ENCODE measurements around the gene TMEM178A. TPM values are rescaled to one million over a fixed set of nuclear protein-coding genes. Genes with fewer than 3 reads are reported as not detected.
"Not testable (repeated sequence)": the region's sequence is repeated elsewhere in the genome, so short reads cannot be mapped to it uniquely, and the experiment has no call there.

The TMEM178A gene
- total and polyA plus RNA-seq, 7 donors = 0.10 to 1.6 (median 0.46) TPM

- no peak overlapping the region for H3K4me3 ChIP-seq
- H3K36me3 ChIP-seq (ENCODE audit: insufficient read depth in 1 of 2, low read depth in 1 of 2) = no peaks in the 10 kb centered on the region
- intact Hi-C loops (cut with DNase I) = no loop called here
- H3K4me1 ChIP-seq = no peaks in the 10 kb centered on the region
- no peak for ATAC-seq
- no peaks in the 10 kb centered on the region for H3K9me3 ChIP-seq
- no peak for TF ChIP-seq CTCF (IDR thresholded peaks at IDR 0.05)
- 96 to 100% (median 97%) methylated on average over 3 of the region's 3 CpGs for WGBS, 3 donors
- H3K27ac ChIP-seq = no peak overlapping the region
- no peaks in the 10 kb centered on the region for H3K27me3 ChIP-seq (ENCODE audit: insufficient read depth in 3 of 3, low read length in 2 of 3)
- no peak for DNase-seq
These were observed 15.2 kb upstream of the TMEM178A start for GRCh38 chr2:39650468-39650867.

GRCh38 chr2:39656215-39656614, 9.5 kb upstream of the TMEM178A start:
- 89 to 94% (median 94%) methylated on average over 2 of the region's 2 CpGs for WGBS, 3 donors
- H3K4me1 ChIP-seq; DNase-seq; H3K27me3 ChIP-seq (ENCODE audit: insufficient read depth in 3 of 3, low read length in 2 of 3); ATAC-seq; H3K27ac ChIP-seq; H3K36me3 ChIP-seq (ENCODE audit: insufficient read depth in 1 of 2, low read depth in 1 of 2); intact Hi-C loops (cut with DNase I); H3K4me3 ChIP-seq; H3K9me3 ChIP-seq: not testable (repeated sequence)

- ATAC-seq = no peak
- WGBS, 3 donors = 24 to 36% (median 28%) methylated on average over 7 of the region's 7 CpGs
- Histone ChIP-seq H3K4me3 (no peak overlapping the region), H3K27me3 (ENCODE audit: insufficient read depth in 3 of 3, low read length in 2 of 3) (no peaks in the 10 kb centered on the region), H3K36me3 (ENCODE audit: insufficient read depth in 1 of 2, low read depth in 1 of 2) (no peaks in the 10 kb centered on the region), H3K9me3 (no peaks in the 10 kb centered on the region), H3K4me1 (no peaks in the 10 kb centered on the region), H3K27ac (no peak overlapping the region)
- intact Hi-C loops (cut with DNase I) = no loop called here
- DNase-seq = no peak
- TF ChIP-seq CTCF (IDR thresholded peaks at IDR 0.05) = no peak
These were observed 8.3 kb upstream of the TMEM178A start for GRCh38 chr2:39657287-39657937.

- 94 to 97% (median 94%) methylated on average over 2 of the region's 2 CpGs for WGBS, 3 donors
- DNase-seq = no peak
- no peaks in the 10 kb centered on the region for H3K27me3 ChIP-seq (ENCODE audit: insufficient read depth in 3 of 3, low read length in 2 of 3)
- no peak overlapping the region for H3K4me3 ChIP-seq
- ATAC-seq = no peak
- H3K4me1 ChIP-seq = no peaks in the 10 kb centered on the region
- intact Hi-C loops (cut with DNase I) = no loop called here
- no peak overlapping the region for H3K27ac ChIP-seq
- H3K36me3 ChIP-seq (ENCODE audit: insufficient read depth in 1 of 2, low read depth in 1 of 2) = no peaks in the 10 kb centered on the region
- H3K9me3 ChIP-seq = no peaks in the 10 kb centered on the region
- TF ChIP-seq CTCF (IDR thresholded peaks at IDR 0.05) = no peak
These were observed 7.3 kb upstream of the TMEM178A start for GRCh38 chr2:39658371-39658770.

GRCh38 chr2:39659765-39660611, 5.7 kb upstream of the TMEM178A start:
- ATAC-seq (no peak), DNase-seq (no peak)
- Histone ChIP-seq H3K36me3 (ENCODE audit: insufficient read depth in 1 of 2, low read depth in 1 of 2) (no peaks in the 10 kb centered on the region), H3K27ac (no peak overlapping the region), H3K9me3 (no peaks in the 10 kb centered on the region), H3K4me3 (no peak overlapping the region), H3K27me3 (ENCODE audit: insufficient read depth in 3 of 3, low read length in 2 of 3) (no peaks in the 10 kb centered on the region), H3K4me1 (no peaks in the 10 kb centered on the region)
- no peak for TF ChIP-seq CTCF (IDR thresholded peaks at IDR 0.05)
- intact Hi-C loops (cut with DNase I) = no loop called here
- WGBS, 3 donors = 77 to 80% (median 79%) methylated on average over 3 of the region's 3 CpGs
